ENCODE results near the gene DDX10. TPM values are rescaled to one million over a fixed set of nuclear protein-coding genes. Genes with fewer than 3 reads are reported as not detected.

The DDX10 gene
- total and polyA plus RNA-seq, 2 experiments from 2014 or later, result 32.4 to 37.8 TPM

- TF ChIP-seq, protein P1, sequence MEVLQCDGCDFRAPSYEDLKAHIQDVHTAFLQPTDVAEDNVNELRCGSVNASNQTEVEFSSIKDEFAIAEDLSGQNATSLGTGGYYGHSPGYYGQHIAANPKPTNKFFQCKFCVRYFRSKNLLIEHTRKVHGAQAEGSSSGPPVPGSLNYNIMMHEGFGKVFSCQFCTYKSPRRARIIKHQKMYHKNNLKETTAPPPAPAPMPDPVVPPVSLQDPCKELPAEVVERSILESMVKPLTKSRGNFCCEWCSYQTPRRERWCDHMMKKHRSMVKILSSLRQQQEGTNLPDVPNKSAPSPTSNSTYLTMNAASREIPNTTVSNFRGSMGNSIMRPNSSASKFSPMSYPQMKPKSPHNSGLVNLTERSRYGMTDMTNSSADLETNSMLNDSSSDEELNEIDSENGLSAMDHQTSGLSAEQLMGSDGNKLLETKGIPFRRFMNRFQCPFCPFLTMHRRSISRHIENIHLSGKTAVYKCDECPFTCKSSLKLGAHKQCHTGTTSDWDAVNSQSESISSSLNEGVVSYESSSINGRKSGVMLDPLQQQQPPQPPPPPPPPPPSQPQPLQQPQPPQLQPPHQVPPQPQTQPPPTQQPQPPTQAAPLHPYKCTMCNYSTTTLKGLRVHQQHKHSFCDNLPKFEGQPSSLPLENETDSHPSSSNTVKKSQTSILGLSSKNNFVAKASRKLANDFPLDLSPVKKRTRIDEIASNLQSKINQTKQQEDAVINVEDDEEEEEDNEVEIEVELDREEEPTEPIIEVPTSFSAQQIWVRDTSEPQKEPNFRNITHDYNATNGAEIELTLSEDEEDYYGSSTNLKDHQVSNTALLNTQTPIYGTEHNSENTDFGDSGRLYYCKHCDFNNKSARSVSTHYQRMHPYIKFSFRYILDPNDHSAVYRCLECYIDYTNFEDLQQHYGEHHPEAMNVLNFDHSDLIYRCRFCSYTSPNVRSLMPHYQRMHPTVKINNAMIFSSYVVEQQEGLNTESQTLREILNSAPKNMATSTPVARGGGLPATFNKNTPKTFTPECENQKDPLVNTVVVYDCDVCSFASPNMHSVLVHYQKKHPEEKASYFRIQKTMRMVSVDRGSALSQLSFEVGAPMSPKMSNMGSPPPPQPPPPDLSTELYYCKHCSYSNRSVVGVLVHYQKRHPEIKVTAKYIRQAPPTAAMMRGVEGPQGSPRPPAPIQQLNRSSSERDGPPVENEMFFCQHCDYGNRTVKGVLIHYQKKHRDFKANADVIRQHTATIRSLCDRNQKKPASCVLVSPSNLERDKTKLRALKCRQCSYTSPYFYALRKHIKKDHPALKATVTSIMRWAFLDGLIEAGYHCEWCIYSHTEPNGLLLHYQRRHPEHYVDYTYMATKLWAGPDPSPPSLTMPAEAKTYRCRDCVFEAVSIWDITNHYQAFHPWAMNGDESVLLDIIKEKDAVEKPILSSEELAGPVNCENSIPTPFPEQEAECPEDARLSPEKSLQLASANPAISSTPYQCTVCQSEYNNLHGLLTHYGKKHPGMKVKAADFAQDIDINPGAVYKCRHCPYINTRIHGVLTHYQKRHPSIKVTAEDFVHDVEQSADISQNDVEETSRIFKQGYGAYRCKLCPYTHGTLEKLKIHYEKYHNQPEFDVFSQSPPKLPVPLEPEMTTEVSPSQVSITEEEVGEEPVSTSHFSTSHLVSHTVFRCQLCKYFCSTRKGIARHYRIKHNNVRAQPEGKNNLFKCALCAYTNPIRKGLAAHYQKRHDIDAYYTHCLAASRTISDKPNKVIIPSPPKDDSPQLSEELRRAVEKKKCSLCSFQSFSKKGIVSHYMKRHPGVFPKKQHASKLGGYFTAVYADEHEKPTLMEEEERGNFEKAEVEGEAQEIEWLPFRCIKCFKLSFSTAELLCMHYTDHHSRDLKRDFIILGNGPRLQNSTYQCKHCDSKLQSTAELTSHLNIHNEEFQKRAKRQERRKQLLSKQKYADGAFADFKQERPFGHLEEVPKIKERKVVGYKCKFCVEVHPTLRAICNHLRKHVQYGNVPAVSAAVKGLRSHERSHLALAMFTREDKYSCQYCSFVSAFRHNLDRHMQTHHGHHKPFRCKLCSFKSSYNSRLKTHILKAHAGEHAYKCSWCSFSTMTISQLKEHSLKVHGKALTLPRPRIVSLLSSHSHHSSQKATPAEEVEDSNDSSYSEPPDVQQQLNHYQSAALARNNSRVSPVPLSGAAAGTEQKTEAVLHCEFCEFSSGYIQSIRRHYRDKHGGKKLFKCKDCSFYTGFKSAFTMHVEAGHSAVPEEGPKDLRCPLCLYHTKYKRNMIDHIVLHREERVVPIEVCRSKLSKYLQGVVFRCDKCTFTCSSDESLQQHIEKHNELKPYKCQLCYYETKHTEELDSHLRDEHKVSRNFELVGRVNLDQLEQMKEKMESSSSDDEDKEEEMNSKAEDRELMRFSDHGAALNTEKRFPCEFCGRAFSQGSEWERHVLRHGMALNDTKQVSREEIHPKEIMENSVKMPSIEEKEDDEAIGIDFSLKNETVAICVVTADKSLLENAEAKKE (CRISPR knock-in tag; IDR thresholded peaks at IDR 0.05), result no peak
- no peak for TF ChIP-seq ZNF114 (CRISPR knock-in tag; IDR thresholded peaks at IDR 0.05)
- no peak for TF ChIP-seq ZNF331 (CRISPR knock-in tag; IDR thresholded peaks at IDR 0.05; ENCODE audit: low read depth)
- no peak for TF ChIP-seq NANOG (IDR thresholded peaks at IDR 0.05; ENCODE audit: borderline replicate concordance)
- no peak for TF ChIP-seq EZH2 (IDR thresholded peaks at IDR 0.05; ENCODE audit: low read depth, unreplicated experiment)
Measured at GRCh38 chr11:108865406-108865805, 200.5 kb downstream of the DDX10 start (continued).

- Mint-ChIP-seq H3K27me3 (ENCODE audit: insufficient read depth, low read depth, poor library complexity) (peaks cover 2% of the 10 kb centered on the region), H3K27ac (no peak overlapping the region), H3K4me3 (no peak overlapping the region), H3K4me1 (peaks cover 47% of the 10 kb centered on the region), H3K9me3 (no peaks in the 10 kb centered on the region), H3K36me3 (ENCODE audit: low read depth) (no peaks in the 10 kb centered on the region)
- no peak overlapping the region for H3K27ac ChIP-seq (ENCODE audit: low read depth)
- peaks cover 27% of the 10 kb centered on the region for H3K4me1 ChIP-seq (ENCODE audit: insufficient read depth)
- no peak overlapping the region for H3K4me2 ChIP-seq
- no peak overlapping the region for H3K4me3 ChIP-seq
- H3K79me2 ChIP-seq (replicated peaks; ENCODE audit: insufficient read depth), result no peaks in the 10 kb centered on the region
- no peaks in the 10 kb centered on the region for H3F3A ChIP-seq (replicated peaks; ENCODE audit: low read depth)
- no peaks in the 10 kb centered on the region for H4K20me1 ChIP-seq (replicated peaks; ENCODE audit: insufficient read depth)
- H3K36me3 ChIP-seq (ENCODE audit: insufficient read depth), result no peaks in the 10 kb centered on the region
- no peak for ATAC-seq
- H3K9me2 ChIP-seq (ENCODE audit: insufficient read depth), result no peaks in the 10 kb centered on the region
- DNase-seq (ENCODE audit: low spot score), result no peak
- H3K27me3 ChIP-seq (ENCODE audit: insufficient read depth), result no peaks in the 10 kb centered on the region
- no peak overlapping the region for H2AFZ ChIP-seq
- TF ChIP-seq, protein P1 (CRISPR knock-in tag; IDR thresholded peaks at IDR 0.05), result no peak
- TF ChIP-seq POLR2AphosphoS5 (IDR thresholded peaks at IDR 0.05; ENCODE audit: low read depth) (no peak), REST (IDR thresholded peaks at IDR 0.05; ENCODE audit: unreplicated experiment) (no peak)
Measured at GRCh38 chr11:108866781-108867180, 201.9 kb downstream of the DDX10 start.
